Activated CD8-positive, alpha-beta memory T cell treated with anti-CD3 and anti-CD28 coated beads for 4 hours (primary cell): ENCODE data around the gene TRIO.

Experiments used
- DNase-seq, 2 donors: peaks; one replicate each; pipeline ENCODE4 v3.0.0-alpha.2; 2020; ENCODE audit warnings: low read depth in 2 of 2

TRIO gene

DNA sequence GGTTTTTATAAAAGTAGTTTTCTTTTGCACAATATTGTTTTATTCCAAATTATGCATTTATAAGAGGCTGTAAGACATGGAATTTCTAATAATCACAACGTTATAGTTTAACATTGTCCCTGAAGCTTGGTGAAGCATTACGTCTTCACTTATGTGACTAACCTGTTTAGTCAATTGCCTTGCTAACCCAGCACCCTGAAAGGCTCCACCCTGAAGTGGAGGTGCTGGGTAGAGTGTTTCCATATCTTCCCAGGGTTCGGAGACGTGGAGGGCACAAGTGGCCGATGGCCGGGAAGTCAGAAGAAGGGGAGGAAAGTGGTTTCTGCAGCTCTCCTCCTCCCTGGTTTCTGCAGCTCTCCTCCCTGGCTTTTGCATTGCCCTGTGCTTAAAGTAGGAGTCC, 83.4 kb downstream of the TRIO start:
- no peak for DNase-seq

DNA sequence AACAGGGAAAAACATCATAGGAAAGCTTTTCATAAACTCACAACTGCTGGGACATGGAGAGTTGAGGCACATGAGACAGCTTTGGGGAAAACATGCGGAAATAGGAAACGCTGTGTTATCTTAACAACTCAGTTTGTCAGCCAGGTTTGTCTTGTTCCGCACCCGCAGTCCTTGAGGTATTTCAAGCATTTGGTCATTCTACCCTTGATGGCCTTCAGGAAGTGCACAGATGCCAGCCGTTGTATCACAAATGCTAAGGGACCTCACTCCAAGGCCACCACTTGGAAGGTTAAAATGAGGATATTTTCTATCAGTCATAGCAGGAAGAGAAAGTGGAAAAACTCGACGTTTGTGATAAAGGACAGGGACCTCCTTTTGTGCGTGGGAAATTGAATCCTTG, 83.8 kb downstream of the TRIO start:
- DNase-seq: no peak

DNA sequence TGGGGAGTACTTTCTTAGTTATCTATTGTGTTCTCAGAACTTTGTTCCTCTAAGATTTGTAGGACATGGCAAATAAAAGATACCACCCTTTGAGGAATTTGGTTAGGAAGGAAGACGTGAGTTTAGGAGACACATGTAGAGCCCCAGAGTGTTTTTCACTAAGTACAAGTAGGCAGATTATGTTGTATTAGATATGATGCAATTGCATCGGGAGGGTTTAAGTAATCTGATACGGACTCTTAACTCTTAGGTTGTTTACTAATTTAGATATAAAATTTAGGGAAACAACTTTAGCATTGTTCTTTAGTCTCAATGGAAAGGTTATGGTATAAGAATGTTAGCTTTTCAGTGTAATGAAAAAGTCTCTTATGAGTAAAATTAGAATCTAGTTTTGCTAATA, 84.4 kb downstream of the TRIO start:
- no peak for DNase-seq

DNA sequence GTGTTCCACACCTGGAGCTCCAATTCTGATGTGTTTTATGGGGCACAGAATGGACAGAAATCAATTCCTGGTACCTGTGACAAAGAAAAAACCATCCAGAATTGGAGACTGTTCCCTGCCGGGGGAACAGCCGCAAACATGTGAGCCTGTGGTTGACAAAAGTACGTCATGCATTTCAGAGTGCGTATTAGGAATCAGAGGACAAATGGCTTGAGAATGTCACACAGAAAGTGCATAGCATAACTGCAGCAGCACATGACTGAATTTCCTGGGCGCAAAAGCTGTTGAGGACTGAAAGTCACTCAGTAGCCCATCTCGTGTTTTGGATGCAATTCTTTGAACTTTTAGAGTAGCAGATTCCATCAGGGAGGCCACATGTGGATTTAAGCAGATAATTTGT, 85.1 kb downstream of the TRIO start:
- no peak for DNase-seq

DNA sequence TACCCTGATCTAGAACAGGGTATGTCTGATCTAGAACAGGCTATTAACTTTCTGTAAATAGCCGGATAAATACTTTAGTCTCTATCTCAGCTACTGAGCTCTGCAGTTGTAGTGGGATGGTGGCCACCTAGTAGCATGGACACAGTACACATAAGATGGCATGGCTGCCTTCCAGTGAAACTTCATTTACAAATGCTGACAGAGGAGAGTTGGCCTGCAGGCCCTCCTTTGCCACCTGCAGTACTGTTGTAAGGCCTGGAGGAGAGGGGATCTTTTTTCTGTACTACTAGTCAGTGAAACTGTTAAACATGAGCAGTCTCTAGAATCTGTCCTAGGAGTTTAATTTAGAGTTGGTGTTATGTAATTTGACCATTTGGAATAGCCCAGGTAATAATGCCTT, 86.0 kb downstream of the TRIO start:
- DNase-seq: no peak

DNA sequence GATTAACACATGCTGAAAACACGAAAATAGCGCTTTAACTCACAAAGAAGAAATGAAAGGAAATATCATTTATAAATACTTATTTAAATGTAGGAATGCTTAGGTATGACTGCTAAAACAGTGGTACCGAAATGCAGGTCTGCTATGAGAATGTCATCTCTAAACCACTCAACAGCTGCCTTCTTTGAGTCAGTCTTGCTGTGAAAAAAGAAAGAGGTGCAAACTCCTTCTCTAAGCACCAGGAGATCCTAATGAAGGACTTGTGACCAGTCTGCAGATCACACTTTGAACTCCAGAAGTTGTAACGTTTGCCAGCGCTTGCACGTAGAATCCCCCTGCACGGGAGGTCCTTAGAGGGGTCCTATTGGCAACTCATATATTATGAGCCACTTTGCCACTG, 86.6 kb downstream of the TRIO start:
- DNase-seq: no peak

DNA sequence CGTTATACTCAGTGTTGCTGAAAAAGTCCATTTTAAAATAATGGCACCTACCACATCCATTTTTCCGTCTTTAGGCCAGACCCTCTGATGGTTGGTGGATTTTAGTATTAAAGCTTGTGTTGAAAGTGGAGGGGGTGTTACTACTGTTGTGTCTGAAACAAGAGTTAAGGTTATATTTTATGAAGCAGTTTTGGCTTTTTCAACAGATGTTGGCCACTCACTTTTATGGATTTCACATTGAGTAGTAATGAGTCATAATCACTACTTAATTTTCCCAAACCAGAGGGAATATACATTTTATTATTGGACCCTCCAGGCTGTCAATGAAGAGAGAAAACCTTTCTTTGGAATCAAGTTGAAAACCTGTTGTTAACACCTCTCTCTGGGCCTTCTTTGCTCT, 88.0 kb downstream of the TRIO start:
- DNase-seq: no peak

DNA sequence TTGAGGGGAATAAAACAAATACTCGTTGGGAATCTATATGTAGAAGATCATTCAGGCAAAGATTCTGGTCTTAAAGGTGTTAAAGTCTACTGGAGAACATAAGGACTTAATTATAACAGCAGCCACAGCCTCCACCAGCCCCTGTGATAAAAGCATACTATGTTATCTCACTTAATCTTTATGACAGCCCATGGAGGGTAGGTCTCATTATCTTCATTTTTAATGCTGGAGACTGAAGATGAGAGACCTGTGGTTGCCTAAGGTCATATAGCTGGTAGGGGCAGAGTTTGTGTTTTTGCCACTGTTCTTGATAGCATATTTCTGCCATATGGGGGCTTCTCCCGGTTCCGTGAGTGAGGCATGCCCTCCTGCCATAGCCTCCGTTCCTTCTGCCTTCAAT, 88.7 kb downstream of the TRIO start:
- no peak for DNase-seq

DNA sequence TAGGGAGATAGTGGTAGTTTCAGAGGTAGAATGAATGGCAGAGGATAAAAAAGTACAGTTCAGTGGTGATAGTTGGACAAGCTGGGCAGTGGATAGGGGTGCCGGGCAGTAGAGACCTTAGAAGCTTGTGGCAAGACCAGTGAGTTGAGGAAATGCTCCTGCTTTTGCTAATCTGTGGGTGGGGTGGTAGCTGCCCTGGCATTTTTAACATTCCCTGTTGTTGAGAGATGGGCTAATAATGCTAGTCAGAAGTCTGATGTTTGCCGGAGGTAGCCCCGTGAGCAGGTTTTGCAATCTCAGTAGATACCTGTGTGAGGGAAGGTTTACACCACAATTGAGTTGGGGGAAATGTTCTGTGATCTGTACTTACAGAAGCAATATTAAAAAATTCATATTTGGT, 91.1 kb downstream of the TRIO start:
- DNase-seq: no peak

DNA sequence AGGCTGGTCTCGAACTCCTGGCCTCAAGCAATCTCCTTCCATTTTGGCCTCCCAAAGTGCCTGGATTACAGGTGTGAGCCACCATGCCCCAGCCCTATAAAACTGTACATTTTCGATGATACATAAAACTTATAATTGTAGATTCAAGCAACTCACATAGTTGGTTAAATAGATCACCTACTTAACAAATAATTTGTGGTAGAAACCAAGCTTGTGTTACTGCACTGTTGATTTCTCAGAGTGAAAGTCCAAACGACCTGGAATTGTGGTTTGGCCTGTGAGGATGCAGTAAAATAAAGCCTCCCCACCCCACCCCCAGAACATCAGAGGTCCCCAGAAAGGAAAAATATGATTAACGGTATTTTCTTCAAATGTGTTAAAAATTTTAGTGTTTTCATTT, 92.7 kb downstream of the TRIO start:
- no peak for DNase-seq

DNA sequence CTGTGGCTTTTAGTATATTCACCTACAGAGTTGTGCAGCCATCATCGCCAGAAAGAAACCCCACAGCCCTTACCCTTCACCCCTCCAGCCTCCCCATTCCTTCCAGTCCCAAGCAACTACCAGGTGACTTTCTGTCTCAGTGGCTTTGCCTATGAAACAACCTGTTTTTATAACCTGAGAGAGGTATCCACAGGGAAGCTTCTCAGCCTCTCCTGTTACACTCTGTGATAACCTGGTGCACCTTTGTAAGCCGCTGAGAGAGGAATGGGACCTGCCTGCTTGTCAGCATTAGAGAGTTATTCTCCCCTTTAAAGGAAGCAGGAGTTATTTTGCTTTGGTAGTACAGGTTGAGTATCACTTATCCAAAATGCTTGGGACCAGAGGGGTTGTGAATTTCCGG, 93.6 kb downstream of the TRIO start:
- DNase-seq: no peak

DNA sequence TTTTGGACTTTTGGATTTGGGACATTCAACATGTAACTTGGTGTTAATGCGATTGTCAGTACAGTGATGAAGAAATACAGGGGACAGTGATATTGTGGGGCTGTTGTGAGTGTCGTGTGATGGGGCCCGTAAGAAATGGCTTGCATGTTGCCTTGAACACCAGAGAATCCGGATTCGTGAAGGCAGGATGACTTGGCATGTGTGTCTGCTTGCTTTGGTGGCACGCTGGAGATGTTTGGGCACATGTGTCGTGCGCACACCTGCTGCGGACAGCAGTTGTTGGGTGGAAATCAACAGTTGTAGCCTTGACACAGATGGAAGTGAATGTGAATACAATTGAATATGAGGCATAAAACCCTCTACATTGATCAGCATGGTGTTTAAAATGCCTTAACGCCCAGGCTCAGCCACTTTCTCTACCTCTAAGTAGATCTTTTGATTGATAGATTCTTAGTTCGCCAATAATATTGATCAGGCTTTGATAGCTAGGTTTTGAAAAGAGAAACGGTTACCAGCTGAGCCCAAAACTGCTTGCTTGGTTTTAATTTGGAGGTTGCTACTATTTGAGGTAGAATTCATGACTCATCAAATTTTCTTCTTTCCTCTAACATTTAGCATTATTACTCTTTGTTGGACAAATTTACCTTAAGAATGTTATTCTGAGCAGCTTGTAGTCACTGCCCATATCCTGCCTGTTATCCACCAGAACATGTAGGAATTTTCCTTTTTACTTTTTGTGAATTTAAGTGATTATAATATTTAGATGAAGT, 94.4 kb downstream of the TRIO start:
- no peak for DNase-seq

DNA sequence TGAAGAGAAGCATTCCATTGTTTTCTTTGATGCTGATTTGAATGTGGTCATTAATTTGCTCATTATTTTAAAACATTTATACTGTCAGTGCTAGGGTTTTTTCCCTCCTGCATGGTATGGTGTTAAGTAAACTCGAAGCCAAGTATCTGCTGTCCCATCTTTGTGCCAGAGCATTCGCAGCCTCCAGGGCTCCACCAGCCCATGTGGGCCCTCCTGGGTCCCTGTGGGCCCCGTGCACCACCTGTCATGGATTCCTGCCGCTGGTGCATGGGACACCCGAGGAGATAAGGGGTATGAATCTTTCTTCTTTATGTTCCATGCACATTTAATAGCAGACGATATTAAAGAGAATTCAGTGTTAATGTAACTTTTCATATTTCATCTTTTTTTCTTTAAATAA, 95.1 kb downstream of the TRIO start:
- no peak for DNase-seq

DNA sequence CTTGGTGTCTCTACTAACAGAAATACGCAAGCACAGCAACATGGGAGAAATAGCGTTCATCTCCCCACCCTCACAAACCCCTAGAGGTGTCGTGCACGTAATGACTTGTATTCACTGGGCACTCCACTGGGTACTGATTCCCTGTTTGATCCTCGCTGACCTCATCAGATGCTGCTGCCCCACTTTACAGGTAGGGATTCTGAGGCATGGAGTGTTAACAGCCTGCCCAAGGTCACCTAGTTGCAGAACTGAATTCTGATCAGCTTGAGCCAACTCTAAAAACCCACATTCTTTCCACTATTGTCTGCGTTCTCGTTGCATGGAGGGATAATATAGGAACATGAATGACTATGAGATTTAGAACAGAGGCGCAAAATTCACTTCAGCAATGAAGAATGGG, 96.3 kb downstream of the TRIO start:
- no peak for DNase-seq

DNA sequence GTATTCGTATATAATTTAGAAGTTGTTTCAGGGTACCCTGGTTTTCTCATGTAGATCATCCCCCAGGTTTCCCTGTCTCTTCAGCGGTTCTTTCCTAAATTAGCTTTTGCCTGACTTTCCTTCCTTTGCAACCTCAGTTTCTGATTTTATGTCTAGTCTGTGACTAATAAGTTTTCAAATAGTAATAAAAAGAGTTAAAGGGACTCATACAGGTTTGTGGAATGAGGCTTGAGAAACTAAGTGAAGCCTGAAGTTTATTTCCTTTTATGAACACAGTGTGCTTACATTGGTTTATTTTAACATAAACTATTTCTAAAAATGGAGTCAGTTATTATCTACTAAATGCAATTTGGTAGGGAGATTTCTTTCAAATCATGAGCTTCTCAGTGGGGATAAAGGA, 96.8 kb downstream of the TRIO start:
- DNase-seq: no peak

DNA sequence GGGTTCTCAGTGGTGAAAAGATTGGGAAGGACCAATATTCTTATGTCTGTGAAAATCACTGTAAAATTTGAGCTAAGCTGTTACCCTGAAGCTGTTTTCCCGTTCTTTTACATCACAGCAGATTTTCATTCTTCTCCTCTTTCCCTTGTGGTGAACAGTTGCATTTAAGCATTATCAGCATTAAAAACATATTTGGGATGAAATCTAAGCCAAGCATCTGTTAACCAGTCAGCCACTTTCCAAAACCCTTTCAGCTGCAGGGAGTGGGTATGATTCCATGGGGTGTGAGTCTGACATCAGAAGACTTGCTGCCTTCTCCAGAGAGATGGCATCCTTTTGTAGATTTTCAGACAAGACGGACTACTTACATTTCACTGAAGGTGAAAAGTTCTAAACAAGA, 97.2 kb downstream of the TRIO start:
- DNase-seq: no peak

DNA sequence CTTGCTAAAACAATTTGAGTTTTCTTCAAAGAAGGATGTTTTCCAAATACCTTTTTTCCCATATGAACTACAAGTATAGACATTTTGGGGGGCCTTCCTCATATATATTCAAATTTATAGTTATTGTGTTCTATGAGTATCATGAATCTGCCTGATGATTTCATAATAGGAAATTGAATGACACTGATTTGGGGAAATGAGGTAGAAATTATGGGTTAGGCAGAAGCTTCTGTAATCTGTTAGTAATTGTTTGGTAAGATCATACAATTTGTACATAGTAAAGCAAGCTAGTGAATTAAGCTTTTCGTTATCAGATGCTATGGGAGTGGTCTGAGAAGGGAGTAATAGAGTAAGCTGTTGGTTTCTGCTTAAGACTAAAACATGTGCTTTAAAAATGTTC, 98.0 kb downstream of the TRIO start:
- DNase-seq: no peak

DNA sequence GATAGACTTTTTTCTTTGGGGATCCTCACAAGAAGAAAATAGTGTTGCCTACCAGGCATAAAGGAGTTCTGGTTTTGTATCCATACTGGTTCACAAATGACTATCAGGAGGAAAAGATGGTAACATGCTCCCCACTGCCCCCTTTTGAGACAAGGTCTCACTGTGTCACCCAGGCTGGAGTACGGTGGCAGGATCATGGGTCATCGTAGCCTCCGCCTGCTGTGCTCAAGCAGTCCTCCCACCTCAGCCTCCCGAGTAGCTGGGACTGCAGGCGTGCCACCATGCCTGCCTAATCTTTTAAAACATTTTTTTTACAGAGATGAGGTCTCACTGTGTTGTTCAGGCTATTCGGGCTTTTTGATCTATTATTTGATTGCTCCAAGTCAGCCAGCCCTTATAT, 99.3 kb downstream of the TRIO start:
- no peak for DNase-seq

DNA sequence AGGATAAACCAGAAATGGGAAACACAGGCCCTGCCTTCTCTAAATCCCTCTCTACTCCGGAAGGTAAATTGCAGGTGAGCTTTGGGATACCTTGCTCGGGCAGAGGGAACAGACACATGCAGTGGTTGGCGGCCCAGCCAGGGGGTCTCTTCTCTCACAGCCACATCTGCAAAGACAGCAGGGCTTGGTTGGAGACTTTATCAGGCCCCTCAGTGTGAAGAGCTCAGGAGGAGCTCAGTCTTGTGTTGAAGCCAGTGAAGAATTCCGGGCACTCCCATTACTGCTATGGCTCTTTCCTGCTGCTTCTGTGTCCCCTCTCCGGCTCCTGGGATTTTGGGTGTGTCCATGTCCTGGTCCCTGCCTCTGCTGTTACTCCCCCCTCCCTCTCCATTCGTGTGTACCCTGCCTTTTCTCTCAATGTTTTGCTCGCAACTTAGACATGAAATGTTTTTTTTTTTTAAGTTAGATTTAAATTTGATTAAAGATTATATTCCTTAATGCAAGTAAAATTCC, 99.8 kb downstream of the TRIO start:
- no peak for DNase-seq

DNA sequence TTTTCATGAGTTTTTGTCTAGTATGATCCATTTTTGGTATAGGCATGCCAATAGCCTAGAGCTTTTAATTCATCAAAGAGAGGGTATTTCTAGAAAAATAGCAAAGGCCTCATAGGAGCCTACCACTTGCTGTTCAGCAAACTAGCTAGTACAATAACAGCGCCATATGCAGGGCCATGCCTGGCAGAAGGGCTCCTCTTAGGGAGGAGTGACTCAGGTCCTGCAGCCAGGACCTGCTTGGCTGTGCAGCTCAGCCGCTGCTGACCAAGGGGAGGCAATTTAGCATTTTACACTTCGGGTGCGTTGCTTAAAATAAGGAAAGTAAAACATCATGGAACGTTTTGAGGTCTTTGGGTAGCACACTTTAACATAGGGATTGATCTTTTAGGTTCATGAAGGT, 100.6 kb downstream of the TRIO start:
- DNase-seq: no peak

DNA sequence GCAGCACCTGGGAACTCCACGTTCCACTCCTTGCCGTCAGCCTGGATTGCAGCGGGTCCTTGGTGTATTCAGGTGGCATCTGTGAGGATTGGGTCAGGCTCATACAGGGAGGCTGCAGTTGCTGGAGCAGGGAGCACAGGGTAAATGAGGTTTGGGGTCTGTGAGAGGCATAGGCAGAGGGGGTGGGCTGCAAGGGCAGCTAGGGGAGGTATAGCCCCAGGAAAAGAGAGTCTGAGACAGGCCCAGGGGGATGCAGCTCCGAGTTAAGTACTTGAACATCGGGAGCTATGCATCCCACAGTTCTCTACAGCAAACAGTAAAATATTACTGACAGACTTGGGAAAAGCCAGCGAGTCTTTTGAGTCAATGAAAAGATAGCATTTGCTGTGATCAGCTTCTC, 101.6 kb downstream of the TRIO start:
- no peak for DNase-seq

DNA sequence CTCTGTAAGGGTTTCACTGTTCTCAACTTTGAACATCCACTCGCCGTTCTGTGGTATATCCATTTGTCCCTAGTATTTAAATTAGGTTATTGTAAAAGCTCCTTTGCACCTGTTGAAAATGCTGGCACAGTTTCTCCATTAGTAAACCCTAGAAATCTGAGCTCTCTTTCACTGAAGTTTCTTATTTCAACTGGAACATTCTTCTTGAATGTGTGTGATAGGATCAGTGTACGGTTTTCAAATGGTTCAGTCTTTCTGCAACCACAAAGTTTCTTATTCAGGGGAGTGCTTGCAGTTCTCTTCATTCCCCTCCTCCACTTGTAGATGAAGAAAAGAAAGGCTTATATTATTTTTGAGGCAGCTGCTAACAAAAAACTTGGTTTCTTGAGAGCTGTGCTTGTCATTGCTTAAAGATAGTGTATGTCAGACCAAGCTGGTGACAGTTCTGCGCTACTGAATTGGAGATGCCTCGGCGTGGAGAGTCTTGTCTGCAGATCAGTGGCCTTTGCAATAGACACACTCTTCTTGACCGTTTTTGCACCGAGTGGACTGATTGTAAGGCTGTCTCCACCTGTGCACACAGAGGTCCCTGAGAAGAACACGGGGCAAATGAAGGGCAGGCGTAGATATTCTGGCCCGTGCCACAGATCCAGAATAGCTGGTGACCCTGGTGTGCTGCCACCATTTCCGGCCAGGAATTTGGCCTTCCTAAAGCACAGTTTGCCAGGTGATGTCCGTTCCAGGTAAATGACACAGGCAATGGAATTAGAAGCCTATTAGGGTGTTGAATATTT, 102.2 kb downstream of the TRIO start:
- no peak for DNase-seq

DNA sequence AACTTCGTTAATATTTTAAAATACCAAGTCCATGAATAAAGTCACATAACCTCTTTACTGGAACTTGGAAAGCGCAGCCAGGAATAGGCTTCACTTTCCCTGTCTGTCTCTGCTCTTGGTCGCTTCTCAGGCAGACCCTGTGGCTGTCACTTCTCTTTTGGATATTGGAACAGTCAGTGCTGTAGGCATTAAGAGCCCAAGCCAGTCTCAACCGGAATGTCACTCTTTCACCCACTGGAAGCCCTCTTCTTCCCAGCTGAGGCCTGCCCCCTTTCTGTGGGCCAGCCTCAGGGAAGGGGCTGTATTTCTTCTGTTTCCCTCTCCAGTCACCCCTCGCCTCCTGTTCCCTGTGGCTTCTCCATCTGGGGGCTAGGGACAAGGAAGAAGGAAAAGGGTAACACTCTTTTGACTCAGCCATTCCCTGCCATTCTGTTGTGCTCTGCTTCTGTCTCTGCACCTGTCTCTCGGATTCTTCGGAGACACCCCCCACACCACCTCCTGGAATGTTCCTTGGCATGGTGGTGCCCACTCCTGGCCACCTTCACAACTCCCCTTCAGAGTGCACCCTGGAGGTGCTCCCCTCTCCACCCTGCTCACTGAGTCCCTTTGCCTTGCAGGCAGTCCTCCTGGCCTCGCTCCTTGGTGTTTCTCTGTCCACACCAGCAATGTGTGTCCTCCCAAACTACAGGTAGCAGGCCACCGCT, 103.4 kb downstream of the TRIO start:
- DNase-seq: no peak
